Activated CD8-positive, alpha-beta memory T cell treated with anti-CD3 and anti-CD28 coated beads for 4 hours (primary cell): Measurements from ENCODE around the gene FCGR3B.
"Not testable (repeated sequence)": the region's sequence is repeated elsewhere in the genome, so short reads cannot be mapped to it uniquely, and the experiment has no call there.

Experiments used
- DNase-seq, 2 donors: peaks; one replicate each; pipeline ENCODE4 v3.0.0-alpha.2; 2020; ENCODE audit warnings: low read depth in 2 of 2

Gene FCGR3B

GRCh38 chr1:161605762-161606540, 25.0 kb downstream of the FCGR3B start:
- not testable (repeated sequence) for DNase-seq

GRCh38 chr1:161605024-161605423, 26.0 kb downstream of the FCGR3B start:
- DNase-seq: not testable (repeated sequence)

- DNase-seq: not testable (repeated sequence)
Observed at GRCh38 chr1:161597077-161597476, 33.9 kb downstream of the FCGR3B start.

- DNase-seq: not testable (repeated sequence)
Observed at GRCh38 chr1:161595583-161595982, 35.4 kb downstream of the FCGR3B start.

GRCh38 chr1:161595173-161595572, 35.8 kb downstream of the FCGR3B start:
- not testable (repeated sequence) for DNase-seq

- DNase-seq: not testable (repeated sequence)
Observed at GRCh38 chr1:161594269-161594984, 36.5 kb downstream of the FCGR3B start.

GRCh38 chr1:161593092-161593755, 37.8 kb downstream of the FCGR3B start:
- not testable (repeated sequence) for DNase-seq

- not testable (repeated sequence) for DNase-seq
Observed at GRCh38 chr1:161592586-161592985, 38.4 kb downstream of the FCGR3B start.

GRCh38 chr1:161589920-161590319, 41.1 kb downstream of the FCGR3B start:
- not testable (repeated sequence) for DNase-seq

GRCh38 chr1:161589365-161589764, 41.6 kb downstream of the FCGR3B start:
- not testable (repeated sequence) for DNase-seq

- not testable (repeated sequence) for DNase-seq
Observed at GRCh38 chr1:161588596-161588995, 42.4 kb downstream of the FCGR3B start.

GRCh38 chr1:161582882-161583281, 48.1 kb downstream of the FCGR3B start:
- DNase-seq: not testable (repeated sequence)

GRCh38 chr1:161580879-161581537, 50.0 kb downstream of the FCGR3B start:
- DNase-seq: not testable (repeated sequence)

GRCh38 chr1:161579856-161580507, 51.0 kb downstream of the FCGR3B start:
- DNase-seq: not testable (repeated sequence)

- DNase-seq: not testable (repeated sequence)
Observed at GRCh38 chr1:161576676-161577075, 54.3 kb downstream of the FCGR3B start.
